ENCODE measurements around the gene ZNF532. TPM values are rescaled to one million over a fixed set of nuclear protein-coding genes. Genes with fewer than 3 reads are reported as not detected.

The ZNF532 gene
- polyA plus RNA-seq, 1 donor (not counting 4 experiments of a cell fraction or from before 2014, with no cell fraction given), result 31.5 TPM

DNA sequence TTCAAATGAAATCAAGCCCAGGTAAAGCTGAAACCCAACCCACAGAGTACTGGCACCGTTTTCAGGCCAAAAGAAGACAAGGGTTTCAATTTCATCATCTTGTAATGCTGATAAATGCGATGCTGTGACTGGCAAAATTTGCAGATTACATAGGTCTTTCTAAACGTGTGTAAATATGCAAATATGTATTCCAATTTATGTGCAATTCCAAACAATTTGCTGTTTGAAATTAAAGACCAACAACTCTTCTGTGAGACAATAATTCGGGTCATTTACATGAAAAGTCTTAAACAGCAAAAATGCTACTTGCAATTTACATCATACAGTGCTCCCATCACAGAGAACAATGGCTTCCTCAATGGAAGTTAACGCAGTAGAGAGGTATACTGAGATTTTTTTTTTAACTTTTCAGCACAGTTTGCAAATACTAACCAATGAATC, 2.8 kb upstream of the ZNF532 start:
- peak overlapping the region; percentile 97 for H3K4me2 ChIP-seq (ENCODE audit: control insufficient read depth, extremely low read depth, insufficient read depth, low read depth, low read length)
- H3K9me3 ChIP-seq (ENCODE audit: control insufficient read depth, low read depth, low read length), result no peaks in the 10 kb centered on the region
- TF ChIP-seq, protein P1, sequence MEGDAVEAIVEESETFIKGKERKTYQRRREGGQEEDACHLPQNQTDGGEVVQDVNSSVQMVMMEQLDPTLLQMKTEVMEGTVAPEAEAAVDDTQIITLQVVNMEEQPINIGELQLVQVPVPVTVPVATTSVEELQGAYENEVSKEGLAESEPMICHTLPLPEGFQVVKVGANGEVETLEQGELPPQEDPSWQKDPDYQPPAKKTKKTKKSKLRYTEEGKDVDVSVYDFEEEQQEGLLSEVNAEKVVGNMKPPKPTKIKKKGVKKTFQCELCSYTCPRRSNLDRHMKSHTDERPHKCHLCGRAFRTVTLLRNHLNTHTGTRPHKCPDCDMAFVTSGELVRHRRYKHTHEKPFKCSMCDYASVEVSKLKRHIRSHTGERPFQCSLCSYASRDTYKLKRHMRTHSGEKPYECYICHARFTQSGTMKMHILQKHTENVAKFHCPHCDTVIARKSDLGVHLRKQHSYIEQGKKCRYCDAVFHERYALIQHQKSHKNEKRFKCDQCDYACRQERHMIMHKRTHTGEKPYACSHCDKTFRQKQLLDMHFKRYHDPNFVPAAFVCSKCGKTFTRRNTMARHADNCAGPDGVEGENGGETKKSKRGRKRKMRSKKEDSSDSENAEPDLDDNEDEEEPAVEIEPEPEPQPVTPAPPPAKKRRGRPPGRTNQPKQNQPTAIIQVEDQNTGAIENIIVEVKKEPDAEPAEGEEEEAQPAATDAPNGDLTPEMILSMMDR (optimal IDR thresholded peaks at IDR 0.05 in 1 of 3, IDR thresholded peaks at IDR 0.05 in 1 of 3, conservative IDR thresholded peaks at IDR 0.05 in 1 of 3; ENCODE audit: extremely low read depth in 1 of 3, insufficient read depth in 2 of 3, low read length in 3 of 3), result no peak
- no peak overlapping the region for H3K4me3 ChIP-seq (ENCODE audit: control insufficient read depth in 2 of 3, extremely low read depth in 1 of 3, insufficient read depth in 2 of 3, low read depth in 1 of 3, low read length in 3 of 3)
- dilution Hi-C loops (cut with MboI; ENCODE audit: extremely low pct_ligation_motif_present, low sequenced_read_pairs), result no loop called here
- no peak for DNase-seq (ENCODE audit: low read depth, low spot score)
- H3K9me1 ChIP-seq (ENCODE audit: control insufficient read depth, extremely low read depth, insufficient read depth, low read length), result no peaks in the 10 kb centered on the region
- peaks cover 32% of the 10 kb centered on the region for H3K4me1 ChIP-seq (ENCODE audit: control insufficient read depth, extremely low read depth, insufficient read depth, low read length)
- H4K20me1 ChIP-seq (ENCODE audit: control insufficient read depth, extremely low read depth, insufficient read depth, low read length), result no peaks in the 10 kb centered on the region
- no peak overlapping the region for H3K9ac ChIP-seq (ENCODE audit: control insufficient read depth, extremely low read depth, insufficient read depth, low read length)
- no peaks in the 10 kb centered on the region for H3K27me3 ChIP-seq (ENCODE audit: control insufficient read depth, extremely low read depth, insufficient read depth, low read length)
- H3K79me2 ChIP-seq (ENCODE audit: control insufficient read depth, insufficient read depth, low read length), result peaks cover 6% of the 10 kb centered on the region
- H3K36me3 ChIP-seq (ENCODE audit: control insufficient read depth in 2 of 2, extremely low read depth in 1 of 2, insufficient read depth in 2 of 2, low read length in 2 of 2), result peaks cover 0 to 7% of the 10 kb centered on the region in 2 experiments
- no peak overlapping the region for H2AFZ ChIP-seq (ENCODE audit: control insufficient read depth, low read length)
- FAIRE-seq, result no peak
- H3K27ac ChIP-seq (ENCODE audit: control insufficient read depth, insufficient read depth, low read length), result no peak overlapping the region

DNA sequence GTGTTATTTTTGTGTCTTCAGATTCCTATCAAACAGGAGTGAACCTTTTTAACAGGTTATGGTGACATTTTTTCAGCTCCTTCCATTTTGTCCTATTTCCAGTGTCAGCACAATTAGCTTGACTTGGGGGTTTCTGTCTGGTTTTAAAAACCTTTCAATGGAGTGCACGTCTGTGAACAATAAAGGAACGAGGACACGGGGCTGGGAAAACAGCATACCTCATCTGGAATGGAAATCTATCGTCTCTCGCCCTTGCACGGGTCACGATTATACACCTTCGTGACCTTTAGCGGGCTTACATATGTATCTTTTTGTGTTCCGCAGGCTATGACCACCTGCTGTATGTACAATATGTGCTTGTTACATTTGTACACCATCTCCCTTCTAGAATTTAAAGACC, 2.3 kb upstream of the ZNF532 start:
- TF ChIP-seq, protein P1 (optimal IDR thresholded peaks at IDR 0.05 in 1 of 3, IDR thresholded peaks at IDR 0.05 in 1 of 3, conservative IDR thresholded peaks at IDR 0.05 in 1 of 3; ENCODE audit: extremely low read depth in 1 of 3, insufficient read depth in 2 of 3, low read length in 3 of 3), result no peak
- TF ChIP-seq EZH2 (IDR thresholded peaks at IDR 0.05; ENCODE audit: low read length), result no peak
- Histone ChIP-seq H3K9me1 (ENCODE audit: control insufficient read depth, extremely low read depth, insufficient read depth, low read length) (no peaks in the 10 kb centered on the region), H3K4me1 (ENCODE audit: control insufficient read depth, extremely low read depth, insufficient read depth, low read length) (peaks cover 37% of the 10 kb centered on the region), H3K9me3 (ENCODE audit: control insufficient read depth, low read depth, low read length) (no peaks in the 10 kb centered on the region), H3K4me2 (ENCODE audit: control insufficient read depth, extremely low read depth, insufficient read depth, low read depth, low read length) (peak overlapping the region; percentile 97), H2AFZ (ENCODE audit: control insufficient read depth, low read length) (peak overlapping the region; percentile 82), H3K9ac (ENCODE audit: control insufficient read depth, extremely low read depth, insufficient read depth, low read length) (peak overlapping the region; percentile 92), H3K36me3 (ENCODE audit: control insufficient read depth in 2 of 2, extremely low read depth in 1 of 2, insufficient read depth in 2 of 2, low read length in 2 of 2) (peaks cover 0 to 7% of the 10 kb centered on the region in 2 experiments), H3K4me3 (ENCODE audit: control insufficient read depth in 2 of 3, extremely low read depth in 1 of 3, insufficient read depth in 2 of 3, low read depth in 1 of 3, low read length in 3 of 3) (peak overlapping the region in 1 of 3 experiments; percentile 76), H3K79me2 (ENCODE audit: control insufficient read depth, insufficient read depth, low read length) (peaks cover 6% of the 10 kb centered on the region), H3K27me3 (ENCODE audit: control insufficient read depth, extremely low read depth, insufficient read depth, low read length) (no peaks in the 10 kb centered on the region), H4K20me1 (ENCODE audit: control insufficient read depth, extremely low read depth, insufficient read depth, low read length) (no peaks in the 10 kb centered on the region), H3K27ac (ENCODE audit: control insufficient read depth, insufficient read depth, low read length) (peak overlapping the region; percentile 95)
- peak; percentile 52 for FAIRE-seq
- dilution Hi-C loops (cut with MboI; ENCODE audit: extremely low pct_ligation_motif_present, low sequenced_read_pairs), result no loop called here
- no peak for DNase-seq (ENCODE audit: low read depth, low spot score)

All from keratinocyte (primary cell).